ENCODE measurements around the gene MRPL53. TPM values are rescaled to one million over a fixed set of nuclear protein-coding genes. Genes with fewer than 3 reads are reported as not detected.
A peak's percentile ranks its signal among the peaks of the same experiment; 100 is the strongest.
"Not testable (repeated sequence)": the region's sequence is repeated elsewhere in the genome, so short reads cannot be mapped to it uniquely, and the experiment has no call there.

Gene MRPL53
- total RNA-seq, 1 donor from 2014 or later, result 87.5 TPM

DNA sequence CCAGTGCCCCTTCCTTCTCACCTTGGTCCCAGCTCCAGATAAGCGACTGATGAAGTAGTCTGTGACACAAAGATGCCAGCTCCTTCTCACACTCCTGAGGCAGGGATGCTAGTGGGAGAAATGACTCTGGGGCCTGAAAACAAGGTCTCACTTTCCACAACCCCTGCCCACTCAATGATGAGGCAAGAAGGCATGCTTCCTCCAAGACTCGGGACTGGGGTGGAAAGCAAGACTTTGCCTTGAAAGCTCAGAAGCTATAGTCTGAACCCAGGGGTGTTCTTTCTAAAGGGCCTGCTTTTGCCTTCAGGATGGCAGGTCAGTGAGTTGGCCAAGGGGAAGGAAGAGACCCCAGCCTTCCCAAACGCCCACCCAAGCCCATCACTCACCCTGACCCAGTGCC, 9.0 kb upstream of the MRPL53 start:
- no peak for ATAC-seq

DNA sequence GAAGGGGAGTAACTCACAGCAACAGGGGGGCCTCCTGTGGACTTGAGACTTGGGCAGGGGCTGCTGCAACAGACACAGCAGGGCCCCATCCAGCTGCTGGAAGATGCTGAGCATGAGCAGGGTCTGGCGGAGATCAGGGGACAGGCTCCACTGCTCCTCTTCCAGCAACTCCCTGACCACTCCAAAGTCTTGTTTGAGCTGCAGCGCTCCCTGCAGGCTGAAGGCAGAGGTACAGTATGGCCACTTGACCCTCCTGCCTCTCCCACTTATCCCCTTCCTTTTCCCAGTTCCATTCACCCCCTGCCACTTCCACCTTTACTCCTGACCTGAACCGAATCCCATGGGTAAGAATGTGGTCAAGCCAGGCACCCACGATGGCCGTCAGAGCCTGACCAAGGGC, 2.4 kb upstream of the MRPL53 start:
- ATAC-seq, result no peak

DNA sequence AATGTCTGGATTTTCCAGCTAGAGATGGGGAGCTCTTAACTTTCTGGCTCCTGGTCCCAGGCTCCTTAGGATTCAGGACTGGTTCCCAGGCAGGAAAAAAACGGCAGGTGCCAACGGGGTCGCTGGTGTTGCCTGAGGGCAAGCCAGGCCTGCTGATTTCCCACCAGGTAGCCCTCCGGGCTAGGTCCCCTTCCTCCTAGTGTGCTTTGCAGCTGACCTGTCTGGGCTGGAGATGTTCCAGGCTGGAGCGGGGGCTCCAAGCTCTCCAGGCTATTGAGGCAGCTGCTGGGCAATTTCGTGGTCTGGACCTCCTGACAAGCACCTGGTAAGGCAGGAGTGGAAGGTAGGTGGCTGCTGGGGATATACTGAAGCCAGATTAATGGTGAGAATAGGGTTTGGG, 2.0 kb upstream of the MRPL53 start:
- ATAC-seq, result no peak

DNA sequence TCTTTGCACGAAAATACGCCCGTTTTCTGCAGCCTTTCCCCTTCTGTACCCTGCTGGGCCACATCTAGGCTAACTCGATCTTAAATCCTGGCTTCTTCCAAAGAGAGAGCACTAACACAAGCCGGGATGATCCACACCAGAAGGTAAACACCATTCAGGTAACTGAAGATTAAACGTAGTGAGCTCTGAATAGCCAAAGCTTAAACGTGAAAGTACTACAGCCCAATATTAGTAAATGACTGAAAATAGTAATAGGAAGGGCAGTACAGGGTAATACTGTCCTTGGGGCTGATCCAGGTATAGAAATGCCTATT, 422 bp upstream of the MRPL53 start:
- peak; percentile 4 for ATAC-seq

DNA sequence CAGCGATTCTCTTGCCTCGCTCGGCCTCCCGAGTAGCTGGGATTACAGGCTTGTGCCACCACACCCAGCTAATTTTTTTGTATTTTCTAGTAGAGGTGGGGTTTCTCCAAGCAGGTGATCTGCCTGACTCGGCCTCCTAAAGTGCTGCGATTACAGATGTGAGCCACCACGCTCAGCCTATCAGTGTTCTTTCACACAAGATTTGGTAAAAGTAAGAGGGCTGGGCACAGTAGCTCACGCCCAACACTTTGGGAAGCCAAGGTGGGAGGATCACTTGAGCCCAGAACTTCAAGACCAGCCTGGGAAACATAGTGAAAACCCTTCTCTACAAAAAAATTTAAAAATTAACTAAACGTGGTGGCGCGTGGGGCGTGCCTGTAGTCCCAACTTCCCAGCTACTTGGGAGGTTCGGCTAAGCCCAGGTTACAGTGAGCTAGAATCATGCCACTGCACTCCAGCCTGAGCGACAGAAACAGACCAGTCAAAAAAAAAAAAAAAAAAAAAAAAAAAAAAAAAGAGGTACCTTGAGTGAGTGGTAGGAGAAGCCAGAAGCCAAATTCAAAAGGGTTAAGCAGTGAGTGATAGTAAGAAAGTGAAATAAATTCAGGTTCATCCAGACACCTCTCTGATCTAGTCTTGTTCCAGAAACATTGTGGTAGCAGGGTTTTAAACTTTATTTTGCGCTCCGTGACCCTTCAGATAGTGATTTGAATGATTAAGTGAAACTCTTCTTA, 981 bp downstream of the MRPL53 start:
- peak; percentile 45 for ATAC-seq

DNA sequence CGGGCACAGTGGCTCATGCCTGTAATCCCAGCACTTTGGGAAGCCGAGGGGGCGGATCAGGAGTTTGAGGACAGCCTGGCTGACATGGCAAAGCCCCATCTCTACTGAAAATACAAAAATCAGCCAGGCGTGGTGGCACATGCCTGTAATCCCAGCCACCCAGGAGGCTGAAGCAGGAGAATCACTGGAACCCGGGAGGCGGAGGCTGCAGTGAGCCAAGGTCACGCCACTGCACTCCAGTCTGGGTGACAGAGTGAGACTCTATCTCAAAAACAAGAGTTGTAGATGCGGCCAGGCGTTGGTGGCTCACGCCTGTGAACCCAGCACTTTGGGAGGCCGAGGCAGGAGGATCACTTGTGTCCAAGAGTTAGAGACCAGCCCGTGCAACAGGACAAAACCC, 1.7 kb downstream of the MRPL53 start:
- not testable (repeated sequence) for ATAC-seq

DNA sequence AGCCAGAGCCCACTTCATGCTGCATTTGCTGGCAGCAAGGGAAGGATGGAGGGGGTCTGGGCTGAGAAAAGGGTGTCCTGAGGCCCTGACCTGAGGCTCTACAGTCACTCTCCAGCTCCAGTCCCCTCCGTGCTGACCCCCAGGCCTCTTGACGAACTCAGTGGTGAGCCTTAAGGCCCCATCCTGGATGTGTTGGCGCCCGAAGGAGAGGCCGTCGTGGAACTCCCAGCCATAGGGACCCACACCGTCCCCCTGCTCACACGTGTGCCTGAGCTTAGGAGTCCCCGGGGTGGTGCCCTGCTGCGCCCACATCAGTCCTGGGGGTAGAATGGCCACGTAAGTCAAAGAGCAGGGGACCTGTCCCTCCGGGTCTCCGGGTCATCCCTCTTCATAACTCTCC, 8.1 kb downstream of the MRPL53 start:
- peak; percentile 32 for ATAC-seq

DNA sequence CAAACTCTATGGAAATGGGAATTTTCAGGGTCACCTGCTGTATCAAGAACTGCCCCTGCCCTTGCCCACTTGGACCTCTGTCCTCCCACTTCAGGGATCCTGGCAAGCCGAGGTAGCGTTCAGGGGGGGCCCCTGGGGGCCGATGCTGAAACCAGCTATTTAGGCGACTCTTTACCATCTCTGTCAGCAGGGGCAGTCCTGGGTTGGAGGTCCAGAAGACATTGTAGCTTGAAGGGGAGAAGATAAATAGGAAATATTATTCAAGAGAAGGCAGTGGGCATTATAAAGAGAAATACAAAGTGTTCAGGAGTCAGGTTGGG, 9.7 kb downstream of the MRPL53 start:
- ATAC-seq, result no peak

DNA sequence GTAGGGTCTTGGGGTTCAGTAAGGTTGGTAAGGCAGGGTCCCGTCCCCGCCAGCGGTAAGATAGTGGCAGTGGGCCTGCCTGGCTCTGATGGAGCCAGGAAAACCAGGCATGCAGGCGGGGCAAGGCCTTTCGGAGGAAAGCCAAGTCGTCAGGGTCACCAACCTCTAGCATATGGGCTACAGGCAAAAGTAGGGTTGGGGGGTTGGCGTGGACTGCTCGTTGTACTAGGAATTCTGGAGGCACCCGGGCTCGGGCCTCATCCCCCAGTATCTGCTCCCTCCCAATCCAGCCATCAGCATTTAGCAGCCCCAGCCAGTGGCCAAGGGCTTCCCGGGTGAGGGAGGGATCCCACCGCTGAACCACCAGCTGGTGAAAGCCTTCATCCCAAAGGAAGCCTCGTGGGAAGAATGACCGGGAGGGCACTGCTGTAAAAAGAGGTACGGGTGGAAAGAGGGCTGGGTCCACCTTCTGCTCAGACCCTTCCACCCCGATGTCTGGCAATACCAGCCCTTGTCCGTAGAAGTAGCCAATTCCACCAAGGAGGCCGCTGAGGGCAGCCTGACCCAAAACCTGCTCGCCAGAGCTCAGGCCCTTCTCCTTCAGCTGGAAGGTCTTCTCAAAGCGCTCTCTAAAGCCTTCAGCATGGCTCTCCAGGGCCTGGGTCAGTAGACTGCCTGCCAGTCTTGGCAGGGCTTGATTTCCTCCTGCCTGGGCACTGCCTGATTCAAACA, 10.3 kb downstream of the MRPL53 start:
- ATAC-seq, result no peak

DNA sequence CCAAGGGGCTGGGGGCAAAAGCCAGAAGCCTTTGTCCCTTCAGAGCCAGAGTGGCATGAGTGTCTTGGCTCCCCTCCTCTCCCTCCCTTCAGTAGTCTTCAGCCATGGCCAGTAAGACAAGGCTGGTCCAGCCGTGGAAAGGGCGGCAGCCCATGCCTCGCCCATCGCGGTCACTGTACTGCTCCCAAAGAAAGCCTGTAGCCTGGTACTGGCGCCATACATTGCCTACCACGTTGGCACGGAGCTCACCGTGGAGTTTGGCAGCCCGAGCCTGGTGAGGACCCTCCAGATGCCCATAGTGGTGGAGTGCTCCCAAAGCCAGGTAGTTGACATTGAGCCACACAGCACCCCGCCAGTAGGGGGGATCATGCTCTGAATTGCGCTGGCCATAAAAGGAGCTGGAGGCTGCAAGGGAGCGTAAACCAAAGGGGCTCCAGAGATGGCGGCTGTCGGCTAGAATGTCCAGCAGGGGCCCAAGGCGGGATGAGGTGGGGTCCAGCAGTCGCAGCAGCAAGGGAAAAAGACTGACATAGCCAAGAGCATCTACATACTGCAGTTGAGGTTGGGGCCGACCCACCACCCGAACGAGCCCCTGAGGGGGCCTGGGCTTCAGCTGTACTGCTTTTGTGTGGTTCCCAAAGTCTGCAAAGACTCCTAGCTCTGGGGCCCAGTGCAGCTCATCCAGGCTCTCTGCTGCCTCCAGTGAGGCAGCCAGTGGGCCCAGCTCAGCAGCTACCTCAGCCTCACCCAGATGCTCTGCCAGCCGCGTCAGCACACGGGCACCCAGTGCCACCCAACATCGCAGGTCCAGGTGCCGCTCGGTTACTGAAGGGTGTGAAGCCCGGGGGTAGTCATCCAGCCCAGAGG, 11.1 kb downstream of the MRPL53 start:
- ATAC-seq, result no peak

DNA sequence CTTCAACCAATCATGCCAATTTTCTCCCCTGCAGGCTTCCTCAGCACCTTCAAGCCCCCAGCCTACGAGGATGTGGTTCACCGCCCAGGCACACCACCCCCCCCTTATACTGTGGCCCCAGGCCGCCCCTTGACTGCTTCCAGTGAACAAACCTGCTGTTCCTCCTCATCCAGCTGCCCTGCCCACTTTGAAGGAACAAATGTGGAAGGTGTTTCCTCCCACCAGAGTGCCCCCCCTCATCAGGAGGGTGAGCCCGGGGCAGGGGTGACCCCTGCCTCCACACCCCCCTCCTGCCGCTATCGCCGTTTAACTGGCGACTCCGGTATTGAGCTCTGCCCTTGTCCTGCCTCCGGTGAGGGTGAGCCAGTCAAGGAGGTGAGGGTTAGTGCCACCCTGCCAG, 12.3 kb downstream of the MRPL53 start:
- ATAC-seq, result not testable (repeated sequence)

DNA sequence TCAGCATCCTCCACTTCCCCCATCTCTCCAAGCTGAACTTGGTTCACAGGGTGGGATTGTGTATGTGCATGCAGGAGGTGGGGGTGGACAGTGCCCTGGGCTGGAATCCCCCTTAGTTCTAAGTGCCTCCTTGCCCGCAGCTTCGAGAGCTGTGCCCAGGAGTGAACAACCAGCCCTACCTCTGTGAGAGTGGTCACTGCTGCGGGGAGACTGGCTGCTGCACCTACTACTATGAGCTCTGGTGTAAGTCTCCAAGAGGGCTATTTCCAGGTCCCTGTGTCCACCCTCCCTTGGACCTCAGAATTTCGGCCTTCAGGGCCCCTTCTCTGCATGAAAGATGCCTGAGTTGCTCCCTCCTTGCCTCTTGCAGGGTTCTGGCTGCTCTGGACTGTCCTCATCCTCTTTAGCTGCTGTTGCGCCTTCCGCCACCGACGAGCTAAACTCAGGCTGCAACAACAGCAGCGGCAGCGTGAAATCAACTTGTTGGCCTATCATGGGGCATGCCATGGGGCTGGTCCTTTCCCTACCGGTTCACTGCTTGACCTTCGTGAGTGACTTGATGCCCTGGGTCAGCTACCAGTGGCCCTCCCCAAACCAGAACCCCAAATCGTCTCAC, 12.9 kb downstream of the MRPL53 start:
- not testable (repeated sequence) for ATAC-seq

DNA sequence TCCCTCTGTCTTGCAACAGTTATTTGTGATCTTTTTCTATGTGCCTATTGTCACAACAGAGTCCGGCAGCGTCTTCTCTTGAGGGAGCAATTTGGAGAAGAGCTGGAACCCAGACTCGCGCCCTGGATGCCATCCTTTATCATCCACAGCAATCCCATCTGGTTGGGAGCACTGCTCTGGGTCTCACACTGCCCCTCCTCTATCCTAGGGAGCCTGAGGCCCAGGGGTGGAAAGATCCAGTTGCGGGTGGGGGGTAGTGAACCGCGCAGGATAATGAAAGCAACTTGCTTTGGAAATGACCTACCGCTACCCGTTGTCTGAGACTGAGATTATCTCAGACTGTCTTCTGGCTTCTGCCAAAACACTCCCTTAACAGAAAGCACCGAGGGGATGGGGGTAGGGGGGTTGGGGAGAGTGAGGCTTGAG, 13.5 kb downstream of the MRPL53 start:
- no peak for ATAC-seq

DNA sequence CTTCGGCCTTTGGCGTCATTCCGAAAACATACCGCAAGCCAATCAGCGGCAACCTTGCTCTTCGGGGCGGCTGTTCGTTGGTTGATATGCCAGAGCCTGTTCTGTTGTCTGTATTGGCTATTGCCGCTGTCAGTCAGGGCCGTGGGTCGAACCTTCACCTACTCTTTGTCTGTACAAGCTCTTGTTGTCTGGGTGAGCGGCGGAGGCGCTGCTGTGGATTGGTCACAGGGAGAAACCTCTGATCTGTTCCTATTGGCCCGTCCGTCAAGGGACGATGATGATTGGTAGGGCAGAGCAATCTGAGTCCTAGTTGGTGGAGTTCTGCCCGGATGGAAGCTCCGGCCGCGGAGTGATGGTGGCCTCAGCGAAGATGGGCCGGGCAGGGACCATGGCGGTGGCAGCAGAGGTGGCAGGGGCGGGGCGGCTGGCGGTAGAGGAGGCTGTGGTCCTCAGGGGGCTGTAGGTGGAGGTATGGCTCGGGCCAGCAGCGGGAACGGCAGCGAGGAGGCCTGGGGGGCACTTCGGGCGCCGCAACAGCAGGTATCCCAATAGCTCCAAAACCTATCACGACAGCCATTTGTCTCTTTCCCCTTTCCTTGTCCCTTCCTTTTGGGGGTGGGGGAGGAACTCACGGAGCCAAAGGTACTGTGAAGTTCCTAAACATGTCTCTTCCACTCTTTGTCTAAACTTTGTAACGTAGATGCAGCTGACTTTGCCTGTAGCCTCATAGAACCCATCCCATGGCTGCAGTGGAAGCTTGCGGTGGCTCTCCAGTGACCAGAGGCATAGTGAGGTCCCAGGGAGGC, 14.1 kb downstream of the MRPL53 start, which contains the start of gene WBP1:
TSS of gene WBP1 (plus strand) at position 307 of the 806 bp plus-strand sequence. CDS start at position 472, 165 bp downstream.
- peak; percentile 93 for ATAC-seq

DNA sequence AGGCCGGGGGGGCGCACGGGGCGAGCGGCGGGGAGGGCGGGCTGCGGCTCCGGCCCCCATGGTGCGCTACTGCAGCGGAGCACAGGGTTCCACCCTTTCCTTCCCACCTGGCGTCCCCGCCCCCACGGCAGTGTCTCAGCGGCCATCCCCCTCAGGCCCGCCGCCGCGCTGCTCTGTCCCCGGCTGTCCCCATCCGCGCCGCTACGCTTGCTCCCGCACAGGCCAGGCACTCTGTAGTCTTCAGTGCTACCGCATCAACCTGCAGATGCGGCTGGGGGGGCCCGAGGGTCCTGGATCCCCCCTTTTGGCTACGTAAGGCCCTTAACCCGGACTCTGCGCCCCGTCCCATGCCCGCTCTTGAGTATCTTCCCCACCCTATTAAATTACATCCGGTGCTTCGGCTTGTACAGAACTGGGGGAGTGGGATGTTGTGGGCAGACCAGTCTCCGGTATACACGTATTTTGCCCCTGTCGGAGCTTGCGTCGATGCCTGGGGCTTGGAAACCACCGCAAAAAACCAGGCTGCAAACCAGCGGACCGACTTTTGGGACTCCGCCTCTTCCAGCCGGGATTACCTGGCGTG, 14.8 kb downstream of the MRPL53 start:
- ATAC-seq, result peak; percentile 42

DNA sequence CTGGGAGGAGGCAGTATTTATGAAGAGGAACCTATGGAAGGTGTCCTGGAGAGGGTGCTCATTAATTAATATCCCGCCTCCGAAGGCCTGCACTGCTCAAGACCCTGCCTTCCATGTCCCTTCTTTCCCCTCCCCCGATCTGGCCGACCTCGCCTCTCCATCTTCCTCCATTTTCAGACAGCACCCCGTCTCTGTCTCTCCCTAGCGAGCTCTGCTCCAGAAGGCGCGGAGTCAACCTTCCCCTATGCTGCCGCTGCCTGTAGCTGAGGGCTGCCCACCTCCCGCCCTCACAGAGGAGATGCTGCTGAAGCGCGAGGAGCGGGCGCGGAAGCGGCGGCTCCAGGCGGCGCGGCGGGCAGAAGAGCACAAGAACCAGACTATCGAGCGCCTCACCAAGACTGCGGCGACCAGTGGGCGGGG, 15.3 kb downstream of the MRPL53 start:
- no peak for ATAC-seq

DNA sequence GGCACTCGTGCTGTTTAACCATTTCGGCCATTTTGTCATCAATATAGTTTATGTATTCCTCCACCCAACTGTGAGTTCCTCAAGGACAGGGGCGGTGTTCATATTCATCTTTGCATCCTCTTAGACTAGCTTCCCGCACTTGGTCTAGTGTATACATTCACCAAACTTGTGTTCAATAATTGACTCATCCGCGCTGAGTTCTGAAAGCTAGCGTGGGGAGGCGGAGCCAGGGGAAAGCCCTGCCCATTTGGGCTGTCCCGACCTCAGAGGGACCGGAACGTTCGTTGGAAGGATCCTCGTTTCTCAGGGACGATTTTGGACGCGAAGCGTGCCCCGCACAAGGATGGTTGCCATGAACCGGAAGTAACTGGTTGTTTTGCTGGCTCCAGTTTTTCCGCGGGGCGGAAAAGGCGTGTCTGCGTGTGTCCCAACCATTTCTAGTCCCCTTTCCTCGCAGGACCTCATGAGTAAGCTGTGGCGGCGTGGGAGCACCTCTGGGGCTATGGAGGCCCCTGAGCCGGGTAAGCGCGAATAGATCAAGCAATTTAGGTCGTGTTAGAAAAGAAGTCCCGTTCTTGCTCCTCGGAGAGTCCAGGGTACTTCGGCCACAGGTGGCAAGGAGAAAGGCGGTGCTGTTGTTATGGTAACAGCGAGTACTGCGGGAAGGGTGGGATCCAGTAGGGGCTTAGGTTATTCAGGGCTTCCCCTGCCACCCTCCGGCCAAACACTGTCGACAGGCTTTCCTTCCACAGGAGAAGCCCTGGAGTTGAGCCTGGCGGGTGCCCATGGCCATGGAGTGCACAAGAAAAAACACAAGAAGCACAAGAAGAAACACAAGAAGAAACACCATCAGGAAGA, 17.6 kb downstream of the MRPL53 start, which contains the start of gene INO80B:
TSS of gene INO80B (plus strand) at position 434 of the 858 bp plus-strand sequence. CDS start at position 464, 30 bp downstream.
- ATAC-seq, result peak; percentile 75

DNA sequence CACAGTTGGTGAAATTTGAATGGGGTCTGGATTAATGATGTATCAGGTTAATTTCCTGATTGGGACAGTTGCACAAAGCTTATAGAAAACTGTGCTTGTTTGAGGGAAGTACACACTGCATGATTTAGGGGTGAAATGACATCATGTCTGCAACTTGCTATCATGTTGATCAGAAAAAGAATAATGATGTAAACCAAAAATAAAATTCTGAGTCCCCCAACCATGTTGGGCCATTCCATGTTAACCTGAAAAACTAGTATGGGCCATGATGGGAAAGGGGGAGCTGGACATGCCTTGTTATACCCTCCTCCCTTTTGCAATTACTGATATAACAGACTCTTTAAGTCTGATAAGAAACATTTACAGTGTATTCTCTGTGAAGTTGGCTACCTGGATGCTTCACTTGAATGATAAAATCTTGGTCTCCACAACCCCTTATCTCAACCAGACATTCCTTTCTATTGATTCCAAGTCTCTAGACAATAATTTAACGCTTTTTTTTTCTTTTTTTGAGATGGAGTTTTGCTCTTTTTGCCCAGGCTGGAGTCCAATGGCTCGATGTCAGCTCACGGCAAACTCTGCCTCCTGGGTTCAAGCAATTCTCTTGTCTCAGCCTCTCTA, 21.8 kb downstream of the MRPL53 start:
- ATAC-seq, result no peak

DNA sequence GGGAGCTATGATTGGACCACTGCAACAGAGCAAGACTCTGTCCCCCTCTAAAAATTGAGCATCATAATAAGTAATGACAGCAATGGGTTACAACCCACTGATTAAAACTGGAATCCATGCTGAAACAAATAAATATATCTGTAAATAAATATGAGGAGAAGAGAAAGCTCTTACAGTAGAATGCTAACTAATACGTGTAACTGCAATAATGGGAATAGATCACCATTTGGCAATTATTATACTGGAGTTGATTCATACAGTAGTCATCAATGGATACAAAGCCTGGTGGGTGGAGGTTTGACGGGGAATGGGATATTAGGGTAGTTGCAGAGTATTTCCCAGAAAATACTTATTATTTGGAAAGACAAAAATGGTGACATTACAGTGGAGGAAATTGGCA, 23.7 kb downstream of the MRPL53 start:
- ATAC-seq, result no peak

Measured in esophagus mucosa (tissue), 1 donor.